Esophagus muscularis mucosa (tissue), 4 donors: ENCODE data around the gene BAG5.

Source experiments
- CTCF ChIP-seq, 3 experiments: fragments of 200-600 bp in 2 of 3; fragments of 450-650 bp in 1 of 3; sonication (generic) in 2 of 3; IDR thresholded peaks; one replicate each; pipeline ENCODE4 v1.5.1; 2017 to 2019; ENCODE audit warnings: antibody characterized with exemption in 3 of 3, mild to moderate bottlenecking in 2 of 3, moderate library complexity in 1 of 3
- EP300 ChIP-seq: sonication (generic); formaldehyde crosslinking; IDR thresholded peaks from one replicate; pipeline ENCODE4 v1.6.1; 2017; ENCODE audit warnings: antibody characterized with exemption
- POLR2A ChIP-seq: fragments of 450-650 bp; IDR thresholded peaks from one replicate; pipeline ENCODE4 v1.6.1; 2017; ENCODE audit warnings: antibody characterized with exemption, moderate library complexity, mild to moderate bottlenecking, low read depth
- POLR2AphosphoS5 ChIP-seq, 2 donors: sonication (generic); formaldehyde crosslinking; IDR thresholded peaks; one replicate each; pipeline ENCODE4 v1.6.1; 2017; ENCODE audit warnings: antibody characterized with exemption in 2 of 2

DNA sequence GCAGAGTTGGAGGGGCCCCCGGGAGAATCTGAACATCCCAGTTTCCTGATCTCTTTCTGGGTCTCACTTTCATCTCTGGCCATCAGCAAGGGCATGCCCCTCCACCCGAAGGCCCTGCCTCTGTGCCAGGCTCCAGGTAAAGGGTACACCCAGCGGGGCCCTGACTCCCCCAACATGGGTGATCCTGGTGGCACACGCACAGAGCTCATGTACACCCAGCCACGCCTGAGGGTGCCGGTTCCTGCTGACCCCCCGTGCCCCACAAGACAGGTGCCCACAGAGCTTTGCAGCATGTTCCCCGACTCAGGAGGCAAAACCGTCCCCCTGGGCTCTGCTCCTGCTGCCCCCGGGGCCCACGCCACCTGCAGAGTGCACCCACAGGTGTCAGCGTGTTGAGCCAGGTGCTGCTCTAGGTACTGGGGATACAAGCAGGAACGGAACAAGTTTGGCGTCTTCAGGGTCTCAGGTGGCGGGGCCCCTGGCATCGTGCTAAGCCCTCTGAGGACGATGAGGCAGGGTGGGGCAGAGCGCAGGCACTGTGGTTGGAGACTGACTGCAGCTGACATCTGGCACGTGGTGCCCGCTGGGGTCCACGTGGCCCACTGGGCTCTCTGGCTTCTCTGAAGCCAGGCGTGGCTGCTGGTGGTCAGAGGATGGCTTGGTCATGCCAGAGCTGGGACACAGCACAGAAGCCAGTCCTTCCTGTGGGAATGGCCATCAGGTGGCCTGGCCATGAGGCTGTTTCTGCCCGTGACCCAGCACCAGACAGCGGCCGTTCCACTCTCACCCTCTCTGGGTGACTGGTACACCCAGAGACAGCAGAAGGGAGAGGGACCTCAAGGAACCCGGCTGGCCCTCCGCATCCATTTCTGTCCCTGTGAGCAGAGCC lies 13.8 kb downstream of the BAG5 start:
- TF ChIP-seq EP300 (no peak), POLR2AphosphoS5 (IDR thresholded peaks at IDR 0.05) (no peak), CTCF (IDR thresholded peaks at IDR 0.05) (no peak), POLR2A (no peak)
